Inflammatory macrophage treated with lipopolysaccharide for 1 hour (primary cell): Measurements from ENCODE around the gene TMEM135.
"Not testable (repeated sequence)": the region's sequence is repeated elsewhere in the genome, so short reads cannot be mapped to it uniquely, and the experiment has no call there.

Experiments used
- DNase-seq, 2 donors: peaks; one replicate each; pipeline ENCODE4 v3.0.0-alpha.2; 2020 to 2022

Gene TMEM135

DNA sequence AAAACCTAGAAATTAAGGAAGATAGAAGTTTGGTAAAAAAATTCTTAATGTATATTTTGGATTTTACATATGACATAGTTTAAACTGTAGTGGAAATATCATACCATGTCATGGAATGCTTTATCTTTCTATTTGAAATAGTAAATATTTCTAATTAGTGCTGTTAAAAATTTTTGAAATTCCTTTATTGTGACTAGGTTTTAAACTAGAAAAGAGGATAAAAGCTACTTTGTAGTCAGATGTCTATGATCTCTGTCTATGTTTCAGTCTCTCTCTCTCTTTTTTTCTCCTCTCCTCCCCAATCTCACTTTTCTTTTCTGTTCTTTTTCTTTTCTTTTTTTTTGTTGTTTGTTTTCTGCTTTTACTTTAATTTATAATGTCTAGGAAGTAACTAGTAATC lies 226.2 kb downstream of the TMEM135 start:
- no peak for DNase-seq

DNA sequence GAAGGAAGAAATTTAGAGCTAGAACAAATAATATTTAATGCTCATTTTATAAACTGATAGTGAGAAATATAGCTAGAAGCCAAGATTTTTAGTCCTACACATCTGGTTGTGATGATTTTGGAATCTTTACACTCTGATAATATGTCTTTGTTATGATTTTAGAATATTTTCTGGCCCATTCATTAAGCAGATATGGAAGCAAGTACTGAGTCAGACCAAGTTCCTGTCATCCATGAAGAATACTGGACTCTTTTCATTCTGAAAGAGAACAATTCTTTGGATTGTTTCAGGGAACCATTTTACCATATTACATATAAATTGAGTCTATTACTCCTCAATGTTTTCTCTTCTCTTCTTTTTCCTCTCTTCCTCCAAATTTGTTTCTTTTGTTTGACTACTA lies 227.4 kb downstream of the TMEM135 start:
- DNase-seq = no peak

DNA sequence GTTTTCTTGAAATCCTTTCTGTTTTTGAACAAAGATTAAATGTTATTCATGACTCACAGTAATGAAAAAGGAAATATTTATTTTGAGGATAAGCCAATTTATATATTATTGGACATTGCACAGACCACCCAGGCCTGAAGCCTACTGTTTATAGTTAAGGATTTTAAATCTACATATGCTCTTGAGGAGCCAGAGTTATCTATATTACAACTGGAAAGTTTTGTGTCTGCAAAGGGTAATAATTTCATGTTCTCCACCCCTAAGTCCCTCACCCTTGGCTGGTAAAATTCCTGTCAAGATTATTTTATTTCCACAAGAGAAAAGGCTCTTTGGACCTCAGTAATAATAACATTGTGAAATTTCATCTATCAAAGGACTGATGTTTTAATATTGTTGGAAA lies 228.2 kb downstream of the TMEM135 start:
- DNase-seq = no peak

DNA sequence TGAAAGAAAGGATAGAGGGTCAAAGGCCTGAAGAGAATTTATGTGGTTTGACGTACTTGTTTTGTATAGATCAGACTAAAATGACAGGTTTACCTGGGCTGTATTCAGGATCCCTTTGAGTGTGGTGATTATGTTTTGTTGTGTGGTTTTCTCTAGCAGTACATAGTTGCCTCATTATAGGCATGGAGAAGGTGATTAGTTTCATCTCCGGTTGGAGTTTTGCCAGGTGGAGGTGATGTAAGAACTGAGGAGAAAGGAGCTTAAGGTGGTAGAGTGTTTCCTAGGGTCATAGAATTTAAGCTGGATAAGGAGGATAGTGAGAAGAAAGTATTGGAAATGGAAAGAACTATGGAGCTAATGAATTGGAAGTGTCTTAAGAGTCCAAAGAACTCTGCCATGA lies 229.0 kb downstream of the TMEM135 start:
- no peak for DNase-seq

DNA sequence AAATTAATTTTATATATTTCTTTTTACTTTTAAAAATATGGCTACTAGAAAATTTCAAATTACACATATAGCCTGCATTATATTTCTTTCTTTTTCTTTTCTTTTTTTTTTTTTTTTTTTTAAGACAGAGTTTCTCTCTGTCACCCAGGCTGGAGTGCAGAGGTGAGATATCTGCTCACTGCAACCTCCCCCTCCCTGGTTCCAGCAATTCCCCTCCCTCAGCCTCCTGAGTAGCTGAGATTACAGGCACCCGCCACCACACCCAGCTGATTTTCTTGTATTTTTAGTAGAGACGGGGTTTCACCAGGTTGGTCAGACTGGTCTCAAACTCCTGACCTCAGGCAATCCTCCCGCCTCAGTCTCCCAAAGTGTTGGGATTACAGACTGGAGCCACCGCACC lies 234.2 kb downstream of the TMEM135 start:
- not testable (repeated sequence) for DNase-seq

DNA sequence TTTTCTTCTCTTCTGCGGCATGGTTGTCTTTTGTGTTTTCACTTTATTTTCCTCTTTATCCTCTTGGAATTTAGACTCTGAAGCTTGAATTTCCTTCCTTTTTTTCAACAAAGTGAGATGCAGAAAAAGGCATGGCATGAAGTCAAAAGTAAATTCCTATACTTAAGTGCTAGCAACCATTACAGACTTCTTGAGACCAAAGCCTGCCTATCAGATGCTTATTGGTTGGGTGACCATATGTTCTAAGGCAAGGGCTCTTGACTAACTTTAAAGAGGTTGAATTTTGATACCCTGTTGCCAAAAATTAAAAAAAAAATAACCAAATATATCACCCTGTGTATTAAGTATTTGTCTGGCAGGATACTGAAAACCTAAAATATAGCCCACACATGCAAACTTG lies 237.4 kb downstream of the TMEM135 start:
- DNase-seq = no peak

DNA sequence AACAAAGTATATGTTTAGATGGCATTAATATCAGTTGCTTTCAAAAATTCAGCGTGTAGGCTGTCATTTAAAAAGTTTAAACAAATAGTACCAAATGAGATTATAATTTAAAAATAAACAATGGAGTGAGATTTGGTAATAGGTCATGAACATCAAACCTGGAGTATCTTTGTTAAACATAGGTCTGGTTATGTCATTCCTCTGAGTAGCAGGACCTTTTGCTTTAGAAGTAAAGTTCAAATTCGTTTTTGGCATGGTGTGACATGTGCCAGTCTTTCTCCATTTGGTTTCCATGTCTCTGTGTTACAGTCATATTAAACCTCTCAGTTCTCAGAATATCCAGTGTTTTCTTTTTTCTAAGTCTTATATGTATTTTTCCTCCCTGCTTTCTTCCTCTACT lies 242.4 kb downstream of the TMEM135 start:
- no peak for DNase-seq

DNA sequence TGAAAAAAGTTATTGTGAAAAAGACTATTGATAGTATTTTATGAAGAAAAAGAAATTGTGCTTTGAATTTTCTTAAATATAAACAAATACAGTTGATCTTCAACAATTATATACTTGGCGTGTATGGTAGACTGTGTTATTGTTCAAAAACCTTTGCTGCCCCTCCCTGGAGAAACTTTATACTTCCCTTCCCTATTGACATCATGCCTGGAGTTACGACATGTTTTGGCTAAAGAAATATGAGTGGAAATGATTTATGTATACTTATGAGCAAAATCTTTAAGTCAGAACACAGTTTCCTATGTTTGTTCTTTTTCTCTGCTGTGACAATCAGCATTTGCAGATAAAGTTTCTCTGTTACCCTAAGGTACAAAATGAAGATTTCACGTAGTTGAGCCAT lies 243.8 kb downstream of the TMEM135 start:
- DNase-seq = peak; percentile 47 to 50

DNA sequence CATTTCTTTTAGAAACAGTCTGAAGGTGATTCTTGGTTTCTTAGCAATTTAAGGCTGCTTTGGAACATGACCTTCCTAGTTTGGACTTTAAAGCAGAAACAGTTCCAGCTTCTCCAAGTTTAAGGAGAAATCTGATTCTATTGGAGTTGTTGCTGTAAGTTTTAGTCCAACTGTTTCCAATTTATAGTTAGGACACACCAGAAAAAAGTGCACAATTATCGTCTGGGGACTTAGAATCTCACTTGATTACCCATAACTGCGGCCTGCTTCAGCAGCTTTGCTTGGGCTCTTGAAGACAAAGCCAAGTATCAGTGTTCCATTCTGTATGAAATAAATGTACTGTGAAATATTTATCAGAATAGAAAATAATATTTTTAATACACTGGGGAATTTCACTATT lies 246.6 kb downstream of the TMEM135 start:
- DNase-seq = no peak

DNA sequence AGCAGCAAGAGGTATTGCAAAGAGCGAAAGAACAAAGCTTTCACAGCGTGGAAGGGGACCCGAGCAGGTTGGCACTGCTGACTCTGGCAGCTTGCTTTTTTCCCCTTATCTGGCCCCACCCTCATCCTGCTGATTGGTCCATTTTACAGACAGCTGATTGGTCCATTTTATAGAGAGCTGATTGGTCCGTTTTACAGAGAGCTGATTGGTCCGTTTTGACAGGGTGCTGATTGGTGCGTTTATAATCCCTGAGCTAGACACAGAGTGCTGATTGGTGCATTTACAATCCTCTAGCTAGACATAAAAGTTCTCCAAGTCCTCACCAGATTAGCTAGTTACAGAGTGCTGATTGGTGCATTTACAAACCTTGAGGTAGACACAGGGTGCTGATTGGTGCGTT lies 247.9 kb downstream of the TMEM135 start:
- not testable (repeated sequence) for DNase-seq

DNA sequence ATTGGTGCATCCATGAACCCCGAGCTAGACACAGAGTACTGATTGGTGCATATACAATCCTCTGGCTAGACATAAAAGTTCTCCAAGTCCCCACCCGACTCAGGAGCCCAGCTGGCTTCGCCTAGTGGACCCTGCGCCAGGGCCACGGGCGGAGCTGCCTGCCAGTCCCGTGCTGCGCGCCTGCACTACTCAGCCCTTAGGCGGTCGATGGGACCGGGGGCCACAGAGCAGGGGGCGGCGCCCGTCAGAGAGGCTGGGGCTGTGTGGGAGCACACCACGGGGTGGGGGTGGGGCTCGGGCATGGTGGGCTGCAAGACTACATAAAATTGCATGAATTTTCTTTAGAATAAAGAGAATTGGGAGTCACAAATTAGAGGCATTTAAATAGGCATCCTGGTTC lies 248.6 kb downstream of the TMEM135 start:
- DNase-seq = no peak

DNA sequence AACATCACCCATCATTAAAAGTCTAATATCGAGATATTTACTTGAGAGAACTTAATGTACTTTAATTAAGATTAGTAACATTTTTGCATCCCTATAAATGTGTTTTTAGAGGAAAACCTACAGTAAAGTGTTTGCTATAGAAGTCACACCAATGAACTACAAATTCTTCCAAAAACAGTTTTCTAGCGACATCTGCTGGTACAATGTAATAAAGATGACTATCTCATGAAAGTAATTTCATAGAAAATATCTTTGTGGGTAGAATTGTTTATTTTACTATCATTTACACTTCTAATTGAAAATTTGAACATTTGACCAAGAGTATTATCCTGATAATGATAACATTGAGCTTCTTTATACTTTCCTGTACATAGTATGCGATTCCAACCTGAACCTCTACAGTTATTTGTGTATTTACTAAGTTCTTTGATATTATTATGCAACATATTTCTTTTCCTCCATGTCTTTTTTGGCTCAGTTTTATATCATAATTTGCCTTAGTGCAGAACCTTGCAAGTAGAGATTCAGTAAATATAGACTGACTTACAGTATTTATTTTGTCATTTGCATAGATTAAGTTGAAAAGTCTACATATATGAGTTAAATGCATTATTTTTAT lies 252.7 kb downstream of the TMEM135 start:
- peak; percentile 31 to 85 for DNase-seq

DNA sequence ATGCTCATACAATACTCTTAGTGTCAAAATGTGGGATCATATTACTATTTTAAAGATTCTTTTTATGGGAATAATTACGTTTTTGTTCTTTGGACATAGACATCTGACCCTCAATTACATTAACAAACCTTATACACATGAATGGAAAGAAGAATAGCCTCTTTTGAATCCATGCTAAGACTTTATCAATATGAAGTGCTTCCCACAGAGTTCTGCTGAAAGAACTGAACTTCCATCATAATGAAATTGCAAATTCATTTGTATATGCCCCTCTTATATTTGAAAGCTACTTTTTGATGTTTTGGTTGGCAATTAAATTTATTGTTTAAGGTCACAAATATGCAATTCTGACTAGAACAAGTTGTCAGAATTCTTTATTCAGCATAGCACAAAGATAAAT lies 254.9 kb downstream of the TMEM135 start:
- DNase-seq = no peak

DNA sequence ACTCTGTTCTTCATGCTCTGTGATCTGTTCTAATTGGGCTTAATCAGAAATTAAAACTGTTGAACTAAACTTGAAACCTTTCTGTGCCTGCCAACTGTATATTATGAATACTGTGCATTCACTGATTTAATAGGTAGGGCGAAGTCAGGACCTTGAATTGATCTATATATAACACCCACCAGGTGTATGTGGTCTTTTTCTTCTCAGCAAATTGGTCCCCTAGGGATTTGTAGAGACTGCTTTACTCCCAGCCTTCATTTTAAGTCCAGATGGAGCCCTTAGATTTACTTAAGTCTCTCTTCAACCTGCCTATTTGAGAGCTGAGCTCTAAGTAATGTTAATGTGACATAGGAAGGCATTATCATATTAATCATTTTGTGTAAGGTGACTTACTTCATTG lies 257.5 kb downstream of the TMEM135 start:
- DNase-seq = no peak

DNA sequence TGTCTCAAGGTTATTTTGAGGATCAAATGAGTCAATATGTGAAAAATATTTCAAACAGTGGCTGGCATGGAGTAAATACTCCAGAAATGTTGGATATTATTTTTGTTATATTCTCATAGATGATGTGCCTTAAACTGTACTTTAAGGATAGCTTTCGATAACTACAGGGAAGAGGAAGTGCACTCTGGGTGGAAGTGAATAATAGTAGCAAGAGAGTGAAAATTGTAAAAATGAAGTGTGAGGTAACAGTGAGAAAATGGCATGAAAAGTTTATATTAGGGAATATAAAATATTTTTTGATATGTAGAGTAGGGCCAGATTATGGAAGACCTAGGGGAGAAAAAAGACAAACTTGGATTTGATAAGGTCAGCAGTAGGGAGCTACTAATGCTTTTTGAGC lies 258.9 kb downstream of the TMEM135 start:
- no peak for DNase-seq

DNA sequence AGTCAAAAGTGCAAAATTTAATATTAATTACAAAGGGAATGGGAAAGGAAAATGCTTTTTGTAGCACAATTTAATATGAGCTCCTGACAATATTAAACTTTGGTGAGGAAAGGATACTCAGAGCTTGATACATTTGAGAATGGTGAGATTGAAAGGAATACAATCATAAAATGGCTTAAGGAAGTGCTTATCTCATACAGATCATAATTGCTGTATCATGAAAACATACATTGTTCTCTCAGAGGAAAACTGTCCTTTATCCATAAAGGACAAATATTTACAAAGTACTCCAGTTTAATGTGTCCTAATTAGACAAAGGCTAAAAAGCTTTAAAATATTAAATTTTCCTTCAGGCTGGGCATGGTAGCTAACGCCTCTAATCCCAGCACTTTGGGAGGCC lies 260.4 kb downstream of the TMEM135 start:
- no peak for DNase-seq

DNA sequence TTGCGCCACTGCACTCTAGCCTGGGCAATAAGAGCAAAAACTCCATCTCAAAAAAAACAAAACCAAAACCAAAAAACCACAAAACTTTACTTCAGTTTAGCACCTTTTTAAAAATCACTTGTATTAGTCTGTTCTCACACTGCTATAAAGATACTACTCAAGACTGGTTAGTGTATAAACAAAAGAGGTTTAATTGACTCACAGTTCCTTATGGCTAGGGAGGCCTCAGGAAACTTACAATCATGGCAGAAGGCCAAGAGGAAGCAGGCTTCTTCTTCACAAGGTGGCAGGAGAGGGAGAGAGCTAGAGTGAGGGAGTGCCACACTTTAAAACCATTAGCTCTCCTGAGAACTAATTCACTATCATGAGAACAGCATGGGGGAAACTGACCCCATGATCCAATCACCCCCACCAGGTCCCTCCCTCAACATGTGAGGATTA lies 261.3 kb downstream of the TMEM135 start:
- no peak for DNase-seq

DNA sequence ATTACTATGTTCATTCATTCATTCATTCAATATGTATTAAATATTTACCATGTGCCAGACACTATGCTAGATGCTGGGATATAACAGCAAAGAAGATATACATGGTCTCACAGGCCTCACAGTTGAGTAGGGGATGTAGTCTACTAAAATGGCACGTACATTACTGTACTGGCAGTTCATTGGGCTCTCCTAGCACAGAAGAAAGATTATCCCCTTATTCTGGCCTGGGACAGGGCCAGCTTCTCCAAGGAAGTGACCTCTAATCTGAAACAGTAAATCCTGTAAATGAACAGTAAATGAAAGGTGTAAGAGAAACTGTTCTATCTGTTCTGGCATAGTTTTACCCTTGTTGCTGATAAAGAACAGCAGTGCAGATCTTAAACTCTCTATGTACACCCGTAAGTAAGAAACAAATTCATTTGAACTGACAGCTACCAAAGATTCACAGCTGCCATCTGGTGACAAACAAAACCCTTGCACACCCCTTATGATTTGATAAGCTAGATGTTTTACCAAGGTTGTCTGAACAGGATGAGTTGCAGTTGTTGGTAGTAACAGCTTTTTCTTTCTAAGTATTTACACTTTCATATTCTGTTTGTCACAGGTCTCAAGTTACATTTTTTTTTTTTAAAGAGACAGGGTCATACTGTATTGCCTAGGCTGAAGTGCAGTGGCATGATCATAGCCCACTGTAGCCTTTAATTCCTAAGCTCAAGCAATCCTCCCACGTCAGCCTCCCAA lies 263.1 kb downstream of the TMEM135 start:
- no peak for DNase-seq

DNA sequence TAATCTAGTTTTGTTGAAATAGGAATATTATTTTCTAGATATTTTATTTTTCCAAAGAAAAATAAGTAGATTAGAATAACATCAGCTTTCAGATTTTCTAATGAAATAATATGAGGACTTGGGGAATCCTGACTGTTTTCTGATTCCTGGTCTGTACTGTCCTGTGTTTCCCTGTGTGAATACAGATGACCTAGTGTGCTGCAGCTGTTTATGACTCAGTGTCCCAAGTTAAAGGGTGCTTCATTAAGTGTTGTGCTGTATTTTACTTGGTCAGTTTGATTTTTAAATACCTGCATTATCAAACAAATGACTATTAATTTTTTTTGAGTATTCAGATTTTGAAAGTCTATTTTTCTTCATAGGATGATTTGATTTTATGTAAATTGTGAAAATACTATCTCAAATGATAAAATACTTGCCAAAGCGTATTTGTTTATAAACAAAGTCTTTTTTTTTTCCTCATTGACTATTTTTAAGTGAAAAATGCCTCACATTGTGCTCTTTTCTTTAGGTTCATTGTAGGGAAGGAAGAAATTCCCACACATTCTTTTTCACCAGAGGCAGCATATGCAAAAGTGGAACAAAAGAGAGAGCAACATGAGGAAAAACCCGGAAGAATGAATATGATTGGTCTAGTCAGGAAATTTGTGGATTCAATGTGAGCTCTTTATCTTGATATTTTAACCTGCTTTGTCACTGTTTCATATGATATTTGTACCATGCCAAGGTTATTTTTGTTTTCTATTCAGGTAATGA lies 264.2 kb downstream of the TMEM135 start:
- no peak for DNase-seq

DNA sequence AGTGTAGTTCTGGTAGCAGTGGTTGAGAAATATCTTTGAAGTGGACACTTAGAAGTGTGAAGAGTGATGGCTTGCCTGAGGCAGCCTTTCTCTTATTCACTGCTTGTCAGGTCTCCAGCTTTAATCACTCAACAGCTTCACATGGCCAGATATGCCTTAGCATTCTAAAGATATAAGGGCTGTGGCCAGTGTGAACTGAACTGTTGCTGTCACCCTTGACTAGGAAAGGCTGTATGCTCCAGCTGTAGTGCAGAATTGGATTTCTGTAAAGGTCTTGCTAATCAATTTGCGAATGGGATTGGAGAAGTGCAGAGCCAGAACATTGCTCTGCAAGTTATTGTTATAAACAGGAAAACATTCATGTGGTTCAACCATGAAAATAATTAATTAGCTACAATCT lies 266.7 kb downstream of the TMEM135 start:
- DNase-seq = no peak

DNA sequence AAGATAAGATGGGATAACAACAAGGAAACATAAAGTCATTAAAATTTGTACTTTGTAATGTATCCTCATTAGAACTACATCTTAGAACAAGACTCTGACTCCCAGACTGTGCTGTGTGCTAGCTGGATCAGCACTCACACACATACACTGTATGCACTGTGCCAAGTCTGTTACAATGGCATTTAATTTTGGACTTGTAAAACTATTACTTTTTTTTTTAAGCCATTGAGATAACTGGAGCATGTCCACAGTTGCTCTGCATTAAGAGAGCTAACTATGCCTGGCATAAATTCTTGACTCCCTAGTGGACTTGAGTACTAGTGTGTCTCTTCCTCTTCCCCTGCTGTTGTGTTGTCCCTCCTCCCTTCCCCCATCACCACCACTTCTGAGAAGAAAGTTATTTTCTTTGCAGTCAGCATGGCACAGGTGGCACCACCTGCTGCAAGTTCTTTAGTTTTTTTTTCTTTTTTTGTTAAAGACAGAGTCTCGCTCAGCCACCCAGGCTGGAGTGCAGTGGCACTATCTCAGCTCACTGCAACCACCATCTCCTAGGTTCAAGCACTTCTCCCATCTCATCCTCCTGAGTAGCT lies 268.6 kb downstream of the TMEM135 start:
- DNase-seq = no peak

DNA sequence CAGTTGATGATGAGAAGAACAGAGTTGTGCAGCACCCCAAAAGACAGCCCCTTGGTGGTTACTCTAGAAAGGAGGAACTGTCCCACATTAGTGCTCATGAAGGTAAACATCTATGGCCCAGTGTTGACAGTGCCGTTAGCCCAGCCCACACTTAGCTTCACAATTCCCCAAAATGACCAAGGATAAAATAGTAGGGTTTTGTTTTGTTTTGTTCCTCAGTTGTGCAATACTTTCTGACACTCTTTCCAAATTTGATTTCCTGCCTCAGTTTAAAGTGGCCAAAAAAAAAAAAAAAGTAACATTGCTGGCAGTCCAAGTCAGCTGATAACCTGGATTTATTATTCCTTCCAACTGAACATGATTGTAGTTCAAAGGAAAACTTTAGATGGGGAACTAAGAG lies 269.4 kb downstream of the TMEM135 start:
- no peak for DNase-seq

DNA sequence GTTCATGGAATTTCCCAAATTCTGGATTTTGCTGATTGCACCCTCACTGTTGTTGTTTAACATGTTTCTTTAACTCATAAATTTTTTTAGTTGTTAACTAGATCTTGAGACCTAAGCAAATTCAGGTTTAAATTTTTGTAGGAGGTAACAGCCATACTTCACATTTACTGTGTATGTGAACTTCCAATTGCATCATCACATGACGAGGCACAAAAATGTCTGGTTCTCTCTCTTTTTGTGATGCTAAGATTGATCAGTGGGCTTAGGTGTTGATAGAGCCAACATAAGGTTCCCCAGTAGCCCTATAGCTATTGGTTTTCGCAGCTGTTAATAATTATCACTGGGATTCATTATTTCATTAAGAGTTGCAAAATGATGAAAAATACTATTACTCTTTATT lies 277.5 kb downstream of the TMEM135 start:
- no peak for DNase-seq

DNA sequence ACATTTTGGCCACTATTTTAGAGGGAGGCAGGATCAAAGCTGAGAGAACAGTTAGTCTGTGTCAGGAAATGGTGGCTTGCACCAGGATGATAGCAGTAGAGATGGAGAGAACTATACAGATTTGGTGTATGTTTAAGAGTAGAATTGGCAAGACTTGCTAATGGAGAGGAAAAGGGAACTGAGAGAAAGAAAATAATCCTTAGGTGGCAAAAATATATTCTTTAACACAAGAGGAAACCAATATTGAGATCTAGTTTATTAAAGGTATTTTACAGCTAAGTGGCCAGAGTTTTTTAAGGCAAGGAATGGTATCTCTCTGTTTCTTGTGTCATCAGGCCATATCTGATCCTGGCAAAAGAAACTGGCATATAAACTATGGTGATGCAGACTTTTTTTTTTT lies 278.8 kb downstream of the TMEM135 start:
- no peak for DNase-seq
